B cell (primary cell): ENCODE data around the gene CLCN2. TPM values are rescaled to one million over a fixed set of nuclear protein-coding genes. Genes with fewer than 3 reads are reported as not detected.

ENCODE experiments used
- ATAC-seq: fragments of 200-7000 bp; cut with Tn5 transposase; one replicate; pipeline ENCODE4 v1.10.0; 2021; ENCODE audit warnings: low read depth, mild to moderate bottlenecking, moderate number of reproducible peaks, moderate library complexity
- CTCF ChIA-PET: fragments of 350-600 bp; sonication (Branson Sonifier 250); formaldehyde crosslinking; loops from one replicate; lab custom pipeline; 2021; ENCODE audit warnings: antibody characterized with exemption, inconsistent platforms; lab: Charles Lee
- POLR2A ChIA-PET: fragments of 350-600 bp; sonication (Branson Sonifier 250); formaldehyde crosslinking; loops from one replicate; lab custom pipeline; 2021; ENCODE audit warnings: antibody characterized with exemption; lab: Charles Lee
- DNase-seq: peaks from one replicate; pipeline ENCODE4 v3.0.0; 2013
- H2AFZ ChIP-seq: 2 replicates; pipeline ENCODE4 v1.6.1; 2012; ENCODE audit warnings: mild to moderate bottlenecking, low read depth, low read length; ENCODE audit not compliant: insufficient read depth, poor library complexity, severe bottlenecking
- H3K27ac ChIP-seq, 2 donors: 1 replicate in 1 of 2; 2 replicates in 1 of 2; pipeline ENCODE4 v1.5.1; 2012 to 2013; ENCODE audit warnings: low read length in 2 of 2, mild to moderate bottlenecking in 2 of 2, moderate library complexity in 1 of 2
- H3K27me3 ChIP-seq, 4 experiments: fragments of 200-600 bp in 1 of 4; sonication (generic) in 1 of 4; replicated peaks in 1 of 4; 1 replicate in 2 of 4; 2 replicates in 2 of 4; pipeline versions ENCODE4 v1.6.1 to v1.7.0; 2013 to 2016; ENCODE audit warnings: low read length in 3 of 4, mild to moderate bottlenecking in 2 of 4, mixed read lengths in 1 of 4, moderate library complexity in 1 of 4; ENCODE audit not compliant: insufficient read depth in 4 of 4, control insufficient read depth in 3 of 4; ENCODE audit errors: control extremely low read depth in 1 of 4
- H3K36me3 ChIP-seq, 2 experiments: replicated peaks in 1 of 2; 1 replicate in 1 of 2; 2 replicates in 1 of 2; pipeline versions ENCODE4 v1.6.1 to v1.7.1; 2013; ENCODE audit warnings: low read length in 1 of 2; ENCODE audit not compliant: insufficient read depth in 2 of 2, control insufficient read depth in 1 of 2; ENCODE audit errors: control extremely low read depth in 1 of 2, extremely low read depth in 1 of 2
- H3K4me1 ChIP-seq, 2 donors: fragments of 200-600 bp in 1 of 2; sonication (generic) in 1 of 2; 1 replicate in 1 of 2; 2 replicates in 1 of 2; pipeline versions ENCODE4 v1.5.1 to v1.6.1; 2013 to 2017; ENCODE audit warnings: low read length in 2 of 2; ENCODE audit not compliant: control insufficient read depth in 2 of 2, insufficient read depth in 2 of 2
- H3K4me2 ChIP-seq: replicated peaks from 2 replicates; pipeline ENCODE3; 2012; ENCODE audit warnings: mild to moderate bottlenecking, low read depth, low read length; ENCODE audit not compliant: poor library complexity, severe bottlenecking
- H3K4me3 ChIP-seq, 5 experiments: fragments of 200-600 bp in 1 of 5; sonication (generic) in 1 of 5; 1 replicate in 3 of 5; 2 replicates in 2 of 5; pipeline versions ENCODE4 v1.5.1 to v1.7.0; 2011 to 2016; ENCODE audit warnings: low read length in 4 of 5, mild to moderate bottlenecking in 4 of 5, low read depth in 2 of 5, control low read depth in 1 of 5, moderate library complexity in 1 of 5; ENCODE audit not compliant: insufficient read depth in 1 of 5; ENCODE audit errors: control extremely low read depth in 1 of 5, extremely low read depth in 1 of 5
- H3K79me2 ChIP-seq: fragments of 200-600 bp; sonication (generic); one replicate; pipeline ENCODE4 v1.6.0; 2016; ENCODE audit warnings: low read length; ENCODE audit not compliant: control insufficient read depth, insufficient read depth
- H3K9ac ChIP-seq: fragments of 200-600 bp; sonication (generic); 2 replicates; pipeline ENCODE4 v1.6.1; 2017; ENCODE audit warnings: mild to moderate bottlenecking, low read length, moderate library complexity
- H3K9me3 ChIP-seq, 3 donors: one replicate each; pipeline versions ENCODE4 v1.6.1 to v1.7.1; 2013; ENCODE audit warnings: low read length in 2 of 3; ENCODE audit not compliant: control insufficient read depth in 2 of 3, insufficient read depth in 1 of 3; ENCODE audit errors: control extremely low read depth in 1 of 3
- H4K20me1 ChIP-seq: 2 replicates; pipeline ENCODE4 v1.6.0; 2012; ENCODE audit warnings: mild to moderate bottlenecking, low read length; ENCODE audit not compliant: insufficient read depth, control insufficient read depth, poor library complexity, severe bottlenecking
- H3K27ac Mint-ChIP-seq: one replicate; pipeline ENCODE4 v1.8.0; 2021; ENCODE audit warnings: mixed read lengths
- H3K27me3 Mint-ChIP-seq: one replicate; pipeline ENCODE4 v1.8.0; 2021; ENCODE audit warnings: mixed read lengths
- H3K4me1 Mint-ChIP-seq: one replicate; pipeline ENCODE4 v1.8.0; 2021; ENCODE audit warnings: mixed read lengths
- H3K4me3 Mint-ChIP-seq: one replicate; pipeline ENCODE4 v1.8.0; 2021; ENCODE audit warnings: mixed read lengths
- H3K9me3 Mint-ChIP-seq: one replicate; pipeline ENCODE4 v1.8.0; 2022; ENCODE audit warnings: mixed read lengths; ENCODE audit not compliant: insufficient read depth
- CTCF ChIP-seq: fragments of 200-600 bp; IDR thresholded peaks from one replicate; pipeline ENCODE4 v1.8.0; 2022; ENCODE audit warnings: antibody characterized with exemption, mild to moderate bottlenecking
- EZH2 ChIP-seq: IDR thresholded peaks from 2 replicates; pipeline ENCODE4 v1.6.1; 2012; ENCODE audit warnings: borderline replicate concordance, low read depth, mild to moderate bottlenecking, moderate library complexity, low read length; ENCODE audit not compliant: insufficient read depth, poor library complexity, severe bottlenecking
- WGBS: methylation state at CpG from one replicate; pipeline ENCODE4 v1.1.5; 2013; ENCODE audit warnings: missing lambda C conversion rate; ENCODE audit not compliant: insufficient coverage; 5-methylcytosine and 5-hydroxymethylcytosine counted together
- intact Hi-C: fragments of 100-400 bp; cut with micrococcal nuclease; formaldehyde crosslinking; loops from one replicate; pipeline ENCODE4 v1.10.0; 2022
- polyA plus RNA-seq: library from polyadenylated mRNA; depleted of rRNA; stranded (reverse); fragments of >200 nt; gene quantifications from 2 replicates; pipeline ENCODE4 v1.2.3, GENCODE V29; 2012
- total RNA-seq, 2 donors: library from RNA; stranded (reverse); fragments of 120-200 nt in 1 of 2; gene quantifications; 1 replicate in 1 of 2; 2 replicates in 1 of 2; pipeline versions ENCODE4 v1.2.3 to v1.2.4, GENCODE V29; 2013 to 2022

Gene CLCN2
- total and polyA plus RNA-seq, 2 donors (not counting 1 experiment from before 2014, with no cell fraction given), result 6.1 to 8.1 TPM

GRCh38 chr3:184381261-184382224 is 20.1 kb upstream of the CLCN2 start:
- Histone ChIP-seq H3K4me1 (peaks cover 13 to 15% of the 10 kb centered on the region in 2 donors), H3K4me3 (peak overlapping the region in 3 of 5 experiments; percentile 27 to 48 (median 39)), H3K79me2 (no peaks in the 10 kb centered on the region), H3K9ac (peak overlapping the region; percentile 60), H2AFZ (peak overlapping the region; percentile 69), H3K4me2 (peak overlapping the region; percentile 76), H4K20me1 (no peaks in the 10 kb centered on the region), H3K27ac (no peak overlapping the region), H3K36me3 (no peaks in the 10 kb centered on the region), H3K27me3 (peaks cover 0 to 67% (median 25%) of the 10 kb centered on the region in 4 experiments), H3K9me3 (peaks cover 0 to 5% (median 0%) of the 10 kb centered on the region in 3 donors)
- intact Hi-C loops, result no loop called here
- Mint-ChIP-seq H3K27ac (no peak overlapping the region), H3K9me3 (no peaks in the 10 kb centered on the region), H3K4me3 (peak overlapping the region; percentile 79), H3K4me1 (peaks cover 18% of the 10 kb centered on the region), H3K27me3 (peaks cover 63% of the 10 kb centered on the region)
- CTCF ChIA-PET, result interaction anchor here (1.0 to 1.6 kb wide), 2 partner anchors 10 to 37 kb away, joined by 3 to 5 read pairs; no protein-coding TSS in a partner anchor
- WGBS, result 9% methylated on average over 49 of the region's 55 CpGs
- POLR2A ChIA-PET, result no interaction called here
- DNase-seq, result peak; percentile 51
- peak; percentile 8 for ATAC-seq
- TF ChIP-seq CTCF (no peak), EZH2 (peak; percentile 87)
